K562 treated with DMSO at 1 percent for 48 hours (cell line): Measurements from ENCODE around the gene SMG5. TPM values are rescaled to one million over a fixed set of nuclear protein-coding genes. Genes with fewer than 3 reads are reported as not detected.

ENCODE experiments used
- total RNA-seq: library from RNA; unstranded; fragments of 300-600 nt; gene quantifications from 2 replicates; pipeline ENCODE4 v1.2.3, GENCODE V29; 2022; ENCODE audit warnings: low replicate concordance; ENCODE audit errors: extremely low read depth

Gene SMG5, protein sequence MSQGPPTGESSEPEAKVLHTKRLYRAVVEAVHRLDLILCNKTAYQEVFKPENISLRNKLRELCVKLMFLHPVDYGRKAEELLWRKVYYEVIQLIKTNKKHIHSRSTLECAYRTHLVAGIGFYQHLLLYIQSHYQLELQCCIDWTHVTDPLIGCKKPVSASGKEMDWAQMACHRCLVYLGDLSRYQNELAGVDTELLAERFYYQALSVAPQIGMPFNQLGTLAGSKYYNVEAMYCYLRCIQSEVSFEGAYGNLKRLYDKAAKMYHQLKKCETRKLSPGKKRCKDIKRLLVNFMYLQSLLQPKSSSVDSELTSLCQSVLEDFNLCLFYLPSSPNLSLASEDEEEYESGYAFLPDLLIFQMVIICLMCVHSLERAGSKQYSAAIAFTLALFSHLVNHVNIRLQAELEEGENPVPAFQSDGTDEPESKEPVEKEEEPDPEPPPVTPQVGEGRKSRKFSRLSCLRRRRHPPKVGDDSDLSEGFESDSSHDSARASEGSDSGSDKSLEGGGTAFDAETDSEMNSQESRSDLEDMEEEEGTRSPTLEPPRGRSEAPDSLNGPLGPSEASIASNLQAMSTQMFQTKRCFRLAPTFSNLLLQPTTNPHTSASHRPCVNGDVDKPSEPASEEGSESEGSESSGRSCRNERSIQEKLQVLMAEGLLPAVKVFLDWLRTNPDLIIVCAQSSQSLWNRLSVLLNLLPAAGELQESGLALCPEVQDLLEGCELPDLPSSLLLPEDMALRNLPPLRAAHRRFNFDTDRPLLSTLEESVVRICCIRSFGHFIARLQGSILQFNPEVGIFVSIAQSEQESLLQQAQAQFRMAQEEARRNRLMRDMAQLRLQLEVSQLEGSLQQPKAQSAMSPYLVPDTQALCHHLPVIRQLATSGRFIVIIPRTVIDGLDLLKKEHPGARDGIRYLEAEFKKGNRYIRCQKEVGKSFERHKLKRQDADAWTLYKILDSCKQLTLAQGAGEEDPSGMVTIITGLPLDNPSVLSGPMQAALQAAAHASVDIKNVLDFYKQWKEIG
- not detected in 2 replicates for total RNA-seq

DNA sequence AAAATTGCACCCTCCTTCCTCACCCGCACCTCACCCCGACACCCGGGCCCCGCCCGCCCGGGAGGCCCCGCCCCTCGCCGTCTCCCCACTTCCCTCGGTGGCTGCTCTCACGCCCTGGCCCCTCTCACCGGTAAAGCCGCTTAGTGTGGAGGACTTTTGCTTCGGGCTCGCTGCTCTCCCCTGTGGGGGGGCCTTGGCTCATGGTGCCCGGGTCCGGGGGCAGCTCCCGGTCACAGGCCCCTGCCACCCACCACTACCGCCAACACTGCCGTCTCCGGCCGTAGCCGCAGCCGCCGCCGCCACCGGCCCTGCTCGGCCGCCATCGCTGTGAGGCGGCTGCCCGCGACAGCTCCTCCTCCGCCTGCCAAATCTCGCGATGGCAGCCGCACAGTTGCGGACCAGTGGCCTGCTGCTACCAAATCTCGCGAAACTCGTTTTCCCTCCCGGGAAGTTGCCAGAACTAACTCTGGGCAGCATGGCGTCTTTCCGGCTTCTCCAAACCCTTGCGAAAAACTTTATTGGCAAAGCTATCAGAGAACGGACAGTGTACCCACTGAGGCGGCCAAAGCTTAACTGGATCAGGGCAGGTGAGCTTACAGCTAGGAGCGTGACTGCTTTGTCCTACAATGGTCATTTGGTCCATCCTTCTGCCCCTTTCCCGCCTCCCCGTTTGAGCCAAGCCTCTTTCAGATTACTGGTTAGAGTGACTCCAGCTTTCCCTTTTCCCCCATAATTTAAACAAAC is at the start of gene SMG5:
Gene SMG5 (minus strand): TSS at position 347 of the 744 bp plus-strand sequence. CDS start 145 bp downstream, at position 202.

DNA sequence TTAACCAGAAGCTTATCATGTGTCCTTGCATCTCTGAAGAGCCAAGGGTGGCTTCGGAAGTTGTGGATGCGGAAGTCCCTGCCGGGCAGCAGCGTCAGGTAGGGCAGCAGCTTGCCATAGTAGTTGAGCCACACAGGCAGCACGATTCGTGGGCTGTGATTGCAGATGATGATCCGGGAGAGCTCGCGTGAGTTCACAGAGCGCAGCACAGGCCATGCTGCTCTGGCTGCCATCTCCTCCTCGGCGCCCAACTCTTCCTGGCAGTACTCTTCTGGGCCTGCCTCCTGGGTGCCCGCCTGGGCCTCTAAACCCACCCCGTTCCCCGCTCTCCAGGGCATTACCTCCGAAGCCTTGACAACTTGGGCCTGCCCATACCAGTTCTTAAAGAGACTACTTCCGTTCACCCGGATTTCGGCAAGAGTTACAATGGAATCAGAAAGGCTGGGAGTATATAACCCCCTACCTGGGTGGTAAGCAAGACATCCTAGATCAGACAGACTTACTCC is 16.3 kb upstream of the SMG5 start, which contains the start of gene VHLL:
Gene VHLL (minus strand): TSS at position 456 of the 506 bp plus-strand sequence. CDS start 118 bp downstream, at position 338.

DNA sequence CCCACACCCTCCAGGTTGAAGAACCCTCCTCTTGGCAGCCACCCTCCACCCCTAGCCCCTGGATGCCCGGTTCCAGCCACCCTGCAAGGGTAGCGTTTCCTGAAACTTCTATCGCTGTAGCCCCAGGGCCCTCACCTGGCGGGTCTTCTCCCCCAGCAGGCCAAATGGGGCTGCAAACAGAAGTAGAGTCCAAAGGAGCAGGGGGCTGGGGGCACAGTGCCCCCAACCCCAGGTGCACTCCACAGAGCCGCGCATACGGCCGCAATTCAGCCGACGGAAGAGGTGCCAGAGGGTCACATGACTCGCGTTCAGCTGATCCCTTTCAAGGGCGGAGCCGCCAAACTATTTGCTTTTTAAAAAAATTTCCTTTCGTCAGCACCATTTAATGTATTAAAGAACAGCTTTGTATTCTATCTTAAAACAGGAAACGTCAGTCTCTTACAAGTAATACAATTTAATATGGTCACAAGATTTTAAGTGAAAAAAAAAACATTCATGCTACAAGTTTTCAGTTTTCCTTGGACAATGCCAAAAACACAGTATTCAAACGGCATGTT is 12.8 kb upstream of the SMG5 start, which contains the start of gene GLMP:
Gene GLMP (minus strand): TSS at position 289 of the 557 bp plus-strand sequence. CDS start 34 bp downstream, at position 255.

DNA sequence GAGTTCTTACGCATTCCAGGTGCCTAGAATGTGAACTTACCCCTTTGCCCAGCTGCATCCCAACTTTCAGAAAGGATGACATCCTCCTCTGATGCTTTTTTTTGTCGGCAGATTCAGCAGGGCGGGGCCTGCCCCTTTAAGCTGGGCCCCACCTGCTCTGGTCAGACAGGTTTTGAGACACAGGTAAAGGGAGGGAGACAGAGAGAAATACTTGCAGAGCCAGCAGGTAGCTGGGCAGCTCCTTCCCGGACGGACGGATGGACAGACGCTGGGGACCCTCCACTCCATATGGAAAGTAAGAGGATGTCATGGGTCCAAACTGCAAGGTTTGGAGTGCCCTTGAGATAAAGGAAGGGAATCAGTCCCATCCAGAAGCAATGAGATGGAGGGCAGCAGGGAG is 1.5 kb upstream of the SMG5 start, which contains the start of gene TMEM79:
Gene TMEM79 (plus strand): TSS at position 214 of the 400 bp plus-strand sequence. CDS start 902 bp downstream, outside the sequence.

DNA sequence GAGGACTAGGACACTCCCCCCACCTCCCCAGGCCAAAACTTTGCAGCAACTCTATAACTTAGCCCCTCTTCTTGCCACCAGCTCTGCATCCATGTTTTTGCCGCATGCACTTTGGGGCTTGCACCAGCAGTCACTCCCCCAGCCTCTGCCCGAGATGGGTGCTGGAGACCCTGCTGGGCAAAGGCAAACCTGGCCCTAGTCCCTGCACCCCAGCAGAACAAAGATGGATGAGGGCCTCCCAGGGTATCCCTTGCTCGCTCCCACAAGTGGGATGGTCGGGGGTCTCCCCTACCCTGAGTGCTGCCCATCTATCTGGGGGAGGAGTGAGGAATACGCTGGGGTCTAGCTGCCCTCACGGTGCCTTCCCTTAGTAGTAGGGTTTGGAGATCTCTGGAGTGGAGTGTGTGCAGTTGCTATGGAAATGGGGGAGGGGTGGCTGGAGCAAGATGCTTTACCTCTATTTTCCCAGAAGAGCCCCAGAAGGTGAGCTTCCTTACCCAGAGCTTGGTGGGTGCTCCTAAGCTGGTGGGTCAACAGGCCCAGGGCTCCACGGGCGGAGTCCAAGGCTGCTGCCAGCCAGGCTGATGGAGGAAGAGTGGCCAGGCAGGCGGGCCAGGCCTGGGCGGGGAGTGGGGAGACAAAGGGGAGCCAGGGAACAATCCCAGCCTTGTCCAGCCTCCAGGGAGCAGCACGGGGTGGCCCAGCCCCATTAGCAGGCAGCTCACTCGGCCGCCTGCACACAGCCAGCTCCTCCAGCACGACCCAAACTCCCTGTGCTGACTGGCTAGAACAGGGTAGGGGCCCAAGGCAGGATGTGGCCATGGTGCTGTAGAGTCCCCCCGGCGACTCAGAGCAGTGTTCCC is 34.9 kb downstream of the SMG5 start, which contains the start of gene PAQR6:
Gene PAQR6 (minus strand): TSS at position 597 of the 863 bp plus-strand sequence. CDS start 1,325 bp downstream, outside the sequence.

DNA sequence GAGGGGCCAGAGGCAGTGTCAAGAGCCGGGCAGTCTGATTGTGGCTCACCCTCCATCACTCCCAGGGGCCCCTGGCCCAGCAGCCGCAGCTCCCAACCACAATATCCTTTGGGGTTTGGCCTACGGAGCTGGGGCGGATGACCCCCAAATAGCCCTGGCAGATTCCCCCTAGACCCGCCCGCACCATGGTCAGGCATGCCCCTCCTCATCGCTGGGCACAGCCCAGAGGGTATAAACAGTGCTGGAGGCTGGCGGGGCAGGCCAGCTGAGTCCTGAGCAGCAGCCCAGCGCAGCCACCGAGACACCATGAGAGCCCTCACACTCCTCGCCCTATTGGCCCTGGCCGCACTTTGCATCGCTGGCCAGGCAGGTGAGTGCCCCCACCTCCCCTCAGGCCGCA is 40.7 kb downstream of the SMG5 start, which contains the start of gene BGLAP:
Gene BGLAP (plus strand): TSS at position 259 of the 400 bp plus-strand sequence. CDS start 48 bp downstream, at position 307.

DNA sequence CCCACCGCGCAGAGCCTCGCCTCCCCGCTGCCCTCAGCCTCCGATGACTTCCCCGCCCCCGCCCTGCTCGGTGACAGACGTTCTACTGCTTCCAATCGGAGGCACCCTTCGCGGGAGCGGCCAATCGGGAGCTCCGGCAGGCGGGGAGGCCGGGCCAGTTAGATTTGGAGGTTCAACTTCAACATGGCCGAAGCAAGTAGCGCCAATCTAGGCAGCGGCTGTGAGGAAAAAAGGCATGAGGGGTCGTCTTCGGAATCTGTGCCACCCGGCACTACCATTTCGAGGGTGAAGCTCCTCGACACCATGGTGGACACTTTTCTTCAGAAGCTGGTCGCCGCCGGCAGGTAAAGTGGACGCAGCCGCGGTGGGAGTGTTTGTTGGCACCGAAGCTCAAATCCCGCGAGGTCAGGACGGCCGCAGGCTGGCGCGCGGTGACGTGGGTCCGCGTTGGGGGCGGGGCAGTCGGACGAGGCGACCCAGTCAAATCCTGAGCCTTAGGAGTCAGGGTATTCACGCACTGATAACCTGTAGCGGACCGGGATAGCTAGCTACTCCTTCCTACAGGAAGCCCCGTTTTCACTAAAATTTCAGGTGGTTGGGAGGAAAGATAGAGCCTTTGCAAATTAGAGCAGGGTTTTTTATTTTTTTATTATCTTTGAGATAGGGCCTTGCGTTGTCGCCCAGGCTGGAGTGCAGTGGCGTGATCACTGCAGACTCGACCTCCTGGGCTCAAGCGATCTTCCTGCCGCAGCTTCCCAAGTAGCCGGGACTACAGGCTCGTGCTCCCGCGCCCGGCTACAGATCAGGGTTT is 69.6 kb downstream of the SMG5 start, which contains the start of gene PMF1:
Gene PMF1 (plus strand): TSS at position 175 of the 811 bp plus-strand sequence. CDS start 9 bp downstream, at position 184.

Other genes with a start within 250 kb of the SMG5 start
- gene UBQLN4, start 229.0 kb downstream of the SMG5 start, total RNA-seq: not detected in 2 replicates
- gene LAMTOR2, start 228.0 kb downstream of the SMG5 start, total RNA-seq: not detected in 2 replicates
- not detected in 2 replicates for gene RAB25, start 221.7 kb downstream of the SMG5 start, total RNA-seq
- not detected in 2 replicates for gene MEX3A, start 200.4 kb downstream of the SMG5 start, total RNA-seq
- not detected in 2 replicates for gene LMNA, start 168.1 kb downstream of the SMG5 start, total RNA-seq
- not detected in 2 replicates for gene SEMA4A, start 129.2 kb downstream of the SMG5 start, total RNA-seq
- not detected in 2 replicates for gene SLC25A44, start 88.7 kb downstream of the SMG5 start, total RNA-seq
- not detected in 2 replicates for gene PMF1, start 69.8 kb downstream of the SMG5 start, total RNA-seq
- gene BGLAP, start 40.6 kb downstream of the SMG5 start, total RNA-seq: not detected in 2 replicates
- not detected in 2 replicates for gene PAQR6, start 34.8 kb downstream of the SMG5 start, total RNA-seq
- gene TMEM79, start 1.5 kb upstream of the SMG5 start, total RNA-seq: not detected in 2 replicates
- not detected in 2 replicates for gene GLMP, start 12.9 kb upstream of the SMG5 start, total RNA-seq
- not detected in 2 replicates for gene VHLL, start 16.5 kb upstream of the SMG5 start, total RNA-seq
- gene CCT3, start 55.5 kb upstream of the SMG5 start, total RNA-seq: 1,364 TPM in 1 of 2 replicates, not detected in the other
- gene TSACC, start 55.7 kb upstream of the SMG5 start, total RNA-seq: not detected in 2 replicates
- not detected in 2 replicates for gene RHBG, start 86.4 kb upstream of the SMG5 start, total RNA-seq
- gene MEF2D, start 217.9 kb upstream of the SMG5 start, total RNA-seq: not detected in 2 replicates